HUES48 (cell line): ENCODE data around the gene BRI3.

Experiments
- H3K27ac ChIP-seq: one replicate; pipeline ENCODE4 v1.7.0; 2013; ENCODE audit warnings: low read depth, low read length, inconsistent platforms
- H3K27me3 ChIP-seq: 2 replicates; pipeline ENCODE4 v1.6.1; 2013; ENCODE audit warnings: mild to moderate bottlenecking, low read length; ENCODE audit not compliant: control insufficient read depth, insufficient read depth
- H3K36me3 ChIP-seq: 2 replicates; pipeline ENCODE4 v1.6.1; 2013; ENCODE audit warnings: low read length; ENCODE audit not compliant: control insufficient read depth, insufficient read depth
- H3K4me1 ChIP-seq: 2 replicates; pipeline ENCODE4 v1.6.1; 2013; ENCODE audit warnings: mild to moderate bottlenecking, low read length; ENCODE audit not compliant: control insufficient read depth, insufficient read depth
- H3K4me3 ChIP-seq: 2 replicates; pipeline ENCODE4 v1.5.1; 2013; ENCODE audit warnings: mild to moderate bottlenecking, low read depth, low read length
- H3K9ac ChIP-seq: 2 replicates; pipeline ENCODE4 v1.6.1; 2013; ENCODE audit warnings: mild to moderate bottlenecking, low read depth, low read length, moderate library complexity
- H3K9me3 ChIP-seq: 2 replicates; pipeline ENCODE4 v1.6.1; 2013; ENCODE audit warnings: low read length; ENCODE audit not compliant: control insufficient read depth, insufficient read depth

Gene BRI3

DNA sequence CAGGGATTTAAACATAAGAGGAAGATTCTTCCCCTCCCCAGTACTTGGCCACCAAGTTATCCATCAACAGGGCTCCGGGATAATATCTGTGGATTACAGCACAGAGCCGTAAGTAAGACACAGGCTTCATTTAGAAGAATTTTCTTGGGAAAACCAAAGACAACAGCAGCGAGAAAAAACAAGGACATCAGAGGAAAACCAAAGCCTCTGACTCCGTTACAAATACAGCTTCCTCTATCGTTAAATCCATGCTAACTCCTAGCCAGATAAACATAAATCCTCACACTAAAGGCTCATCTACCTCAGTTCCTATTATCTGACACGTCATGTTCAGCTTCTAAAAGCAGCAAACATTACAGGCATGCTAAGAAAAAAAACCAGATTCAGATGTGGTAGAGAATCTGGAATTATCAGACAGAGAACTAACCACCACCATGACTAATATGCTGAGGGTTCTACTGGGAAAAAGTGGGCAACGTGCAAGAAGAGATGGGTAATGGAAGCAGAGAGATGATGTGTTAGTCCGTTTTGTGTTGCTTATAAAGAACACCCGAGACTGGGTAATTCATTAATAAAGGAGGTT lies 48.4 kb downstream of the BRI3 start:
- no peak overlapping the region for H3K27ac ChIP-seq
- H3K4me1 ChIP-seq, result peaks cover 8% of the 10 kb centered on the region; the same call in 1 of the 2 replicates
- no peak overlapping the region for H3K4me3 ChIP-seq
- H3K27me3 ChIP-seq, result no peaks in the 10 kb centered on the region
- no peak overlapping the region for H3K9ac ChIP-seq
- H3K36me3 ChIP-seq, result no peaks in the 10 kb centered on the region
- H3K9me3 ChIP-seq, result no peaks in the 10 kb centered on the region

GRCh38 chr7:98330926-98331529 lies 49.5 kb downstream of the BRI3 start:
- H3K4me1 ChIP-seq, result peaks cover 8% of the 10 kb centered on the region; the same call in 1 of the 2 replicates
- no peaks in the 10 kb centered on the region for H3K9me3 ChIP-seq
- no peaks in the 10 kb centered on the region for H3K36me3 ChIP-seq
- no peak overlapping the region for H3K9ac ChIP-seq
- H3K4me3 ChIP-seq, result no peak overlapping the region
- no peak overlapping the region for H3K27ac ChIP-seq
- H3K27me3 ChIP-seq, result no peaks in the 10 kb centered on the region

- Histone ChIP-seq H3K4me1 (peaks cover 8% of the 10 kb centered on the region; the same call in 1 of the 2 replicates), H3K9ac (no peak overlapping the region), H3K4me3 (no peak overlapping the region), H3K9me3 (no peaks in the 10 kb centered on the region), H3K27me3 (no peaks in the 10 kb centered on the region), H3K27ac (no peak overlapping the region), H3K36me3 (no peaks in the 10 kb centered on the region)
Observed at GRCh38 chr7:98334081-98334480, 52.6 kb downstream of the BRI3 start.

DNA sequence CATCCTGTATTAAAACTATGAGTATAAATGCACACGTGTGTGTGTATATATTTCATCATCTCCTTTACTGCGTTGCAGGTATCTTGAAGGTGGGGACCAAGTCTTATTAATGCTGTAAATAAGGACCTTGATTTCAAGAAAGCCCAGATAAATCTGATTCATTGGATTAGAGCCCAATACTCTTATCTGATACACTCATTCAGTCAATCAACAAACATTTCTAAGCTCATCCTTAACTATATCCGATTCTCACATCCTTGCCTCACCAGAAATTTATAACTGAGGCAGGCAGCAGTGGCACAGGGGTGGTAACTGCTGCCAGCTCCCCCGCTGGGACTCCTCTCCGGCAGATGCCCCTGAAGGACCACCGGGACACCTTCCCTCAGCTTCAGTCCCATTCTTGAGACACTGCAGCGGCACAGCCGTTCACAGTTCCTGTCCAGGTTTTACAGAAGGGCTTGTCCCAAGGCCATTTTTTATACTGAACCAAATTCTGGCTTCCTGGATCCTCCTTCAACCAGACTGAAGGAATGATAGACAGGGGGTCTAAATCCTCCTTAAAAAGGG lies 54.0 kb downstream of the BRI3 start:
- H3K27me3 ChIP-seq, result no peaks in the 10 kb centered on the region
- H3K9me3 ChIP-seq, result no peaks in the 10 kb centered on the region
- H3K9ac ChIP-seq, result no peak overlapping the region
- no peaks in the 10 kb centered on the region for H3K4me1 ChIP-seq
- H3K36me3 ChIP-seq, result no peaks in the 10 kb centered on the region
- no peak overlapping the region for H3K4me3 ChIP-seq
- no peak overlapping the region for H3K27ac ChIP-seq

- Histone ChIP-seq H3K27me3 (no peaks in the 10 kb centered on the region), H3K27ac (no peak overlapping the region), H3K36me3 (no peaks in the 10 kb centered on the region), H3K4me1 (no peaks in the 10 kb centered on the region), H3K9me3 (no peaks in the 10 kb centered on the region), H3K9ac (no peak overlapping the region), H3K4me3 (no peak overlapping the region)
Observed at GRCh38 chr7:98338441-98338840, 57.0 kb downstream of the BRI3 start.

- H3K27ac ChIP-seq, result no peak overlapping the region
- H3K9me3 ChIP-seq, result no peaks in the 10 kb centered on the region
- no peak overlapping the region for H3K9ac ChIP-seq
Observed at GRCh38 chr7:98339043-98339442, 57.6 kb downstream of the BRI3 start.

DNA sequence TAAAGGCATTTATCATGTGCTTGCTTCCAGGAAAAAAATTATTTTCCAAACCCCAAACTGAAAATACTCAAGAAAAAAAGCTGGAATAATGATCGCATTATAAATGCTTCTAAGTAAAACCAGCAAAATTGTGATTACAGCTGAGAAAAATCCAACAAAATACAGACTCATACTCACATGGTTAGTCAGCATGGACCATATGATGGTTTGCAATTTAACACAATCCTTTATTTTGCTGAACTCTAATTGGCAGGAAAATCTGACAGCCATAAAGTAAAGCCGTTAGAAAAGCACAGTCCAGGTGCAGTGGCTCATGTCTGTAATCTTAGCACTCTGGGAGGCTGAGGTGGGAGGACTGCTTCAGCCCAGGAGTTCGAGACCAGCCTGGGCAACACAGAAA lies 59.6 kb downstream of the BRI3 start:
- Histone ChIP-seq H3K27me3 (no peaks in the 10 kb centered on the region), H3K4me1 (no peaks in the 10 kb centered on the region), H3K9me3 (no peaks in the 10 kb centered on the region), H3K27ac (no peak overlapping the region), H3K36me3 (no peaks in the 10 kb centered on the region), H3K9ac (no peak overlapping the region), H3K4me3 (no peak overlapping the region)

More at GRCh38 chr7:98339043-98339442, 57.6 kb downstream of the BRI3 start:
- no peaks in the 10 kb centered on the region for H3K36me3 ChIP-seq
- no peak overlapping the region for H3K4me3 ChIP-seq
- no peaks in the 10 kb centered on the region for H3K27me3 ChIP-seq
- H3K4me1 ChIP-seq, result no peaks in the 10 kb centered on the region
